Pancreas (tissue), 10 donors: ENCODE data around the gene HOXC13. TPM values are rescaled to one million over a fixed set of nuclear protein-coding genes. Genes with fewer than 3 reads are reported as not detected.

Experiments used
- ATAC-seq, 4 donors: fragments of 200-7000 bp; cut with Tn5 transposase; one replicate each; pipeline versions ENCODE4 v1.8.0 to v1.9.1; 2020; ENCODE audit warnings: mild to moderate bottlenecking in 4 of 4, moderate library complexity in 4 of 4
- DNase-seq, 6 donors: peaks; one replicate each; pipeline ENCODE4 v3.0.0-alpha.2; 2020
- FAIRE-seq: peaks from 2 replicates; lab custom pipeline; 2012; peaks lifted over from hg19 to GRCh38; lab: Jason Lieb, UNC
- H3K27ac ChIP-seq, 4 donors: fragments of 200-600 bp; sonication (generic); 1 replicate in 3 of 4; 2 replicates in 1 of 4; pipeline versions ENCODE4 v1.5.0 to v1.8.0; 2020
- H3K27me3 ChIP-seq, 4 donors: fragments of 200-600 bp; one replicate each; pipeline ENCODE4 v1.8.0; 2021
- H3K36me3 ChIP-seq, 3 donors: fragments of 200-600 bp; sonication (generic) in 1 of 3; one replicate each; pipeline versions ENCODE4 v1.5.0 to v1.8.0; 2020 to 2021
- H3K4me1 ChIP-seq, 3 donors: fragments of 200-600 bp; one replicate each; pipeline ENCODE4 v1.8.0; 2021
- H3K4me3 ChIP-seq, 4 donors: fragments of 200-600 bp; sonication (generic) in 2 of 4; one replicate each; pipeline versions ENCODE4 v1.5.0 to v1.8.0; 2020 to 2021
- H3K9me3 ChIP-seq, 4 donors: fragments of 200-600 bp; one replicate each; pipeline ENCODE4 v1.8.0; 2021
- CTCF ChIP-seq, 4 donors: fragments of 200-600 bp; sonication (generic) in 3 of 4; IDR thresholded peaks; one replicate each; pipeline versions ENCODE4 v1.5.0 to v1.8.0; 2021; ENCODE audit warnings: antibody characterized with exemption in 4 of 4
- WGBS, 2 donors: extraction: QIAGEN DNeasy Blood & Tissue Kit; methylation state at CpG; one replicate each; pipeline ENCODE4 v1.1.7; 2013; 5-methylcytosine and 5-hydroxymethylcytosine counted together
- intact Hi-C, 3 donors: fragments of 100-400 bp; cut with DNase I; formaldehyde crosslinking; loops; one replicate each; pipeline versions ENCODE4 v1.11.1 to v1.14.2; 2022
- polyA plus RNA-seq, 2 donors: library from polyadenylated mRNA; stranded (reverse); fragments of 200-250 nt; gene quantifications; one replicate each; pipeline ENCODE4 v1.2.3, GENCODE V29; 2013
- total RNA-seq, 6 donors: library from RNA; stranded (reverse); fragmentation: NEBNext Ultra II Directional in 4 of 6; extraction: Animal tissue kit (Norgen Biotek cat#: 25700) in 4 of 6; gene quantifications; one replicate each; pipeline versions ENCODE4 v1.2.1 to v1.2.4, GENCODE V29; 2021 to 2023
- donor health status: healthy with polysubstance abuse.
- donor health status: DM: no; HTN: no; CAD: no; lungs with moderate emphysema.
- donor health status: DM: no; HTN: no; CAD: no.
- donor health status: control.
- donor health status: control.
- donor health status: Bipolar disorder and iron deficiency.
- donor health status: DM: yes; HTN: yes; CAD: no.
- donor health status: DM: no; HTN: no; CAD: no.
- donor health status: DM: no; HTN: no; CAD: no.
- donor health status: DM: yes; HTN: yes; CAD: no.

The HOXC13 gene
- total and polyA plus RNA-seq, 8 donors, result 0.06 TPM; not detected in 7

DNA sequence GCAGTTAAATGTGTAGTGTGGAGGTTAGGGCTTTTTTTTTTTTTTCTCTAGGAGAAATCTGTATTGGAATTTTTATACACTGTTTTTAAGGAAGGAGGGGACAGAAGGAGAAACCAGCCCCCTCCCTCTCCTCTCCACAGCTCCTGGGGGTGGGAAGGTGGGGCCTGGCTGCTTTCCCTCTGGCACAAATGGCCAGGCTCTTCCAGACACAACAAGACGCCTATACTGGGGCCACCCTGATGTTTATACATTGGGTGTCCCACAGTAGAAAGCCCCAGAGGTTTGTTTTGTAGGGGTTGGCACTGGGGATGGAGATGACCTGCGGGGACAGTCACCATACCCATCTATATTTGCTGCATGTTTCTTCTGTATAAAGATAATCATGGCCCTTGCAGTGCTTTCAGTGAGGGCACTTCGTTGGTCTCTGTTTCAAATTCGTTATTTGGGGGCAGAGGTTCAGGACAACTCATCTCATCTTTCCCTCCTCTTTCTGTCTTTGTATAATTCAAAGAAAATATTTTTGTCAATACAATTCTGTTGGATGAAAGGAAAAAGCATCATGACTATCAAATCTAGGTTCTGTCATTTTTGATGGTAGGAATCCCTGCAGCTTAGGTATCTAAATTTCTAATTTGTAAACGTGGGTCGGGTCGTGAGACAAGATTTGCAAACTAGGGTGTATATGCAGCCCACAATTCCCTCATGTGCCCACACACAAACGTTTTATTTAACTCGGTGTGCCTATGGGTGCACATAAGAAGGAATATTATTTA lies 38.4 kb downstream of the HOXC13 start:
- peaks cover 0 to 54% (median 19%) of the 10 kb centered on the region in 4 donors for H3K27me3 ChIP-seq
- DNase-seq (no peak), ATAC-seq (no peak), FAIRE-seq (no peak)
- H3K9me3 ChIP-seq, result no peaks in the 10 kb centered on the region
- H3K36me3 ChIP-seq, result no peaks in the 10 kb centered on the region
- intact Hi-C loops, result no loop called here
- no peak overlapping the region for H3K27ac ChIP-seq
- peaks cover 3 to 9% (median 6%) of the 10 kb centered on the region in 3 donors for H3K4me1 ChIP-seq
- TF ChIP-seq CTCF (IDR thresholded peaks at IDR 0.05), result no peak
- WGBS, 2 donors, result 12 to 14% methylated on average over 9 of the region's 9 CpGs
- H3K4me3 ChIP-seq, result no peak overlapping the region

GRCh38 chr12:53977596-53978445 lies 39.2 kb downstream of the HOXC13 start:
- ATAC-seq, result no peak
- FAIRE-seq, result no peak
- H3K4me3 ChIP-seq, result no peak overlapping the region
- TF ChIP-seq CTCF (IDR thresholded peaks at IDR 0.05), result no peak
- H3K36me3 ChIP-seq, result no peaks in the 10 kb centered on the region
- no peak overlapping the region for H3K27ac ChIP-seq
- 6% methylated on average over 11 of the region's 11 CpGs for WGBS, 2 donors
- H3K4me1 ChIP-seq, result peaks cover 3 to 9% (median 6%) of the 10 kb centered on the region in 3 donors
- peaks cover 0 to 59% (median 20%) of the 10 kb centered on the region in 4 donors for H3K27me3 ChIP-seq
- H3K9me3 ChIP-seq, result no peaks in the 10 kb centered on the region
- DNase-seq, result no peak
- intact Hi-C loops, result no loop called here

GRCh38 chr12:53978477-53979356 lies 40.1 kb downstream of the HOXC13 start:
- peak in 1 of 6 donors; percentile 9 for DNase-seq
- ATAC-seq, result no peak
- WGBS, 2 donors, result 6 to 9% methylated on average over 15 of the region's 15 CpGs
- intact Hi-C loops, result no loop called here
- H3K27me3 ChIP-seq, result peaks cover 0 to 59% (median 25%) of the 10 kb centered on the region in 4 donors
- no peaks in the 10 kb centered on the region for H3K36me3 ChIP-seq
- no peak overlapping the region for H3K27ac ChIP-seq
- no peak overlapping the region for H3K4me3 ChIP-seq
- H3K4me1 ChIP-seq, result peaks cover 3 to 9% (median 6%) of the 10 kb centered on the region in 3 donors
- TF ChIP-seq CTCF (IDR thresholded peaks at IDR 0.05), result no peak
- no peaks in the 10 kb centered on the region for H3K9me3 ChIP-seq
- no peak for FAIRE-seq

GRCh38 chr12:53980104-53980801 lies 41.6 kb downstream of the HOXC13 start:
- no peak for TF ChIP-seq CTCF (IDR thresholded peaks at IDR 0.05)
- intact Hi-C loops, result no loop called here
- no peak overlapping the region for H3K27ac ChIP-seq
- ATAC-seq, result no peak
- FAIRE-seq, result no peak
- DNase-seq, result peak in 1 of 6 donors; percentile 11
- WGBS, 2 donors, result 42 to 45% methylated on average over 7 of the region's 7 CpGs
- no peak overlapping the region for H3K4me3 ChIP-seq
- no peaks in the 10 kb centered on the region for H3K9me3 ChIP-seq
- peaks cover 0 to 68% (median 26%) of the 10 kb centered on the region in 4 donors for H3K27me3 ChIP-seq
- H3K4me1 ChIP-seq, result peaks cover 0 to 5% (median 4%) of the 10 kb centered on the region in 3 donors
- no peaks in the 10 kb centered on the region for H3K36me3 ChIP-seq
